ENCODE measurements around the gene DMPK.
A peak's percentile ranks its signal among the peaks of the same experiment; 100 is the strongest.
"Not testable (repeated sequence)": the region's sequence is repeated elsewhere in the genome, so short reads cannot be mapped to it uniquely, and the experiment has no call there.

The DMPK gene

DNA sequence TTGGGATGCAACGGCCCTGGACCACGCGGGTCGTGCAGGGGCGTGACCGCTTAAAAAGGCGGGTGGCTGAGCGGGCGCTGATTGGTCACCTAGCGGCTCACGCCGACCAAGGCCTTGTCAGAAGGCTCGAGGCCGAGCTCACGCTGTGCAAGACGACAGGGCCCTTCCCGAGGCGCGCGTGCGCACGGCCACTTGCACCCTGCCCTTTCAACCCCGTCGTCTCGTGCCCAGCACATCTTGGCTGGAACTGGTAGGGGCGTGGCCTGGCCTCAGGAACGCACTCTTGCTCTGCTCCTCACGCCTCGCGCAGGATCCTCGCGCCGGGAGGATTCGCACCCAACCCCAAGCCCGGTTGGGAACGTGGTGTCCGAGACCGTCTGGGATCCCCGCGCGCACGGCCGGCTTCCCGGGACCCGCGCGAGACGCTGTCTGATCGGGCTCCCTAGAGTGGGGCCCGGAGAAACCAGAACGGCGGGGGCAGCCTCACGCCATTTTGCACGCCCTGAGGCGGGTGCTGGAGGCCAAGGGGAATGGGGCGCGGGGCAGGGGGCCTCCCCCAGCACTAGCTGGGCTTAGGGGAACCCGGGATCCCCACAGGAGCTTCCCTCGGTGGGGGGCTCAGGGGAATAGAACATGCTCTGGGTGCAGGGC is 49.0 kb downstream of the DMPK start, which contains the start of gene MEIOSIN:
MEIOSIN (plus strand) TSS at position 280 of the 651 bp plus-strand sequence. CDS start 1,938 bp downstream, outside the sequence.
- no peak for DNase-seq

DNA sequence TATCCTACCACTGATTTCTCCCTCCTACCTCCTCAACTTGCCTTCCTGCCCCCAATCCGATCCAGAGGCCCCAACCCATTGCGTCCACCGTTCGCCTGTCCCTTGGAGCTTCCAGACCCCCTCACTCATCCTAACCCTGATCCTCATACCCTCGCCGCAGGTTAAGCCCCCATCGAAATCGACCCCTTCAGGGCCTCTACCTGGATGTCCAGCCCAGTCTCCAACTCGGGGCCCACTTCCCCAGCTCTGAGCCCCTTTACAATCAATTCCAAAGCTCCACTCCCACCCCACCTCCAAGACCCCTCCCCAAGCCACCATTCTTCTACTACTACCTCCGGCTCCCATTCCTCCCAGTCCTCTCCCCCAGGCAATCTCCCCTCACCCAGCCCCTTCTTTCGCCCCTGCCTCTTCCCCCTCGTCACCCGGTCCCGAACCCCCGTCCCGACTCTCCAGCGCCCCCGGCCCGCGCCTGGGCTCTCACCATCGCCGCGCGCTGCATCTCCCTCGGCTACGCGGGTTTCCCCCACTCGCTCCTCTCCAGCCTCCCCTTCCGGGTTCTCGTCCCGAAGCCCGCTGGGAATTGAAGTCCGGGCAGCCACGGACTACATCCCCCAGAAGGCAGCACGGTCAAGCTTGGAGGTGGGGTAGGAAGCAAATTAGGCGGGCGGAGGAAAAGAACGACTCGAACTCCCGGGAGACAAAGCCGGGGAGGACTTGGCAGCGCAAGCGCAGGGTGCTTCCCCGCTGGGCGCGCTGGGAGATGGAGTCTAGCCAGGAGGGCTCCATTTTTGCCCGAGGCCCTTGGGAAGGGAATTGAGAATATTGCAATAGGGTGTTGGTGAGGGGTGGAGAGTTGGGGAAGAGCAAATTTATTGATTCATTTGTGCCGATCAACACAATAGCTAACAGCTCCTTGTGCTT is 51.7 kb downstream of the DMPK start, which contains the start of gene FBXO46:
FBXO46 (minus strand) TSS at position 529 of the 921 bp plus-strand sequence. CDS start 17,401 bp downstream, outside the sequence.
- peak; percentile 97 for DNase-seq

DNA sequence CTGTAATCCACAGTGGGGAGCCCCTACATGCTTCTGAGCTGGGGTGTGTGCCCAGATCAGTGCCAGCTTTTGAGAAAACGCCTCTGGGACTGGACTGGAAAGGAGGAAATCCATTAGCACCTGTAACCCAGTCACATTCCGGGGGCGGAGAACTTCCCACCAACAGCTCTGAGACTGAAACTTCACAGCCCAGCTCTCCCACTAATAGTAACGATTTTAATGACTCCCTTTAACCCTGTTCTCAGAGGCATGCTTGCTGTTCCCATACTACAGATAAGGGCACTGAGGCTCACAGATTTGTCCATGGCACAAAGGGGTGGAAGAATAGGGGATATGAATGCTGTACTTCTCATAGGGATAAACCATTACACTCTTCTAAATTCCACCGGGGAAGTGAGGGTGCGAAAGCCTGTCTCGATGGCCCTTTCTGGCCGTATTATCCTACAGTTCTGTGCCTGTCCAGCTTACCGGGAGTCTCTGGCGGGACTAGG is 52.4 kb downstream of the DMPK start:
- DNase-seq: no peak

DNA sequence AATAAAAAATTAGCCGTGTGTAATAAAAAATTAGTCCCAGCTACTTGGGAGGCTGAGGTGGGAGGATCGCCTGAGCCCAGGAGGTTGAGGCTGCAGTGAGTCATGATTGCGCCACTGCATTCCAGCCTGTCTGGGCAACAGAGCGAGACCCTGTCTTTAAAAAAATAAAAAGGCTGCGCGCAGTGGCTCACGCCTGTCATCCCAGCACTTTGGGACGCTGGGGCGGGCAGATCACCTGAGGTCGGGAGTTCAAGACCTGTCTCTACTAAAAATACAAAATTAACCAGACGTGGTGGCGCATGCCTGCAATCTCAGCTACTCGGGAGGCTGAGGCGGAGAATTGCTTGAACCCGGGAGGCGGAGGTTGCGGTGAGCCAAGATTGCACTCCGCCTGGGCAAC is 53.6 kb downstream of the DMPK start:
- not testable (repeated sequence) for DNase-seq

DNA sequence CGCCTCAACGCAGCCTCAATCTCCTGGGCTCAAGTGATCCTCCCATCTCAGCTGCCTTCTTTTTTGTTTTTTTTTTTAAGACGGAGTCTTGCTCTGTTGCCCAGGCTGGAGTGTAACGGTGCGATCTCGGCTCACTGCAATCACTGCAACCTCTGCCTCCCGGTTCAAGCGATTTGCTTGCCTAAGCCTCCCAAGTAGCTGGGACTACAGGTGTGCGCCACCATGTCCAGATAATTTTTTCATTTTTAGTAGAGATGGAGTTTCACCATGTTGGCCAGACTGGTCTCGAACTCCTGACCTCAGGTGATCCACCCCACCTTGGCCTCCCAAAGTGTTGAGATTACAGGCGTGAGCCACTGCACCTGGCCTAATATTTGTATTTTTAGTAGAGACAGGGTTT is 62.2 kb downstream of the DMPK start:
- not testable (repeated sequence) for DNase-seq
